ENCODE results near the gene NUDCD2. TPM values are rescaled to one million over a fixed set of nuclear protein-coding genes. Genes with fewer than 3 reads are reported as not detected.
A peak's percentile ranks its signal among the peaks of the same experiment; 100 is the strongest.
"Not testable (repeated sequence)": the region's sequence is repeated elsewhere in the genome, so short reads cannot be mapped to it uniquely, and the experiment has no call there.

The NUDCD2 gene
- total and polyA plus RNA-seq, 9 of the 15 experiments (the other 6 are each of a cell fraction or from before 2014, with no cell fraction given), result 14.6 to 76.9 (median 32.5) TPM

DNA sequence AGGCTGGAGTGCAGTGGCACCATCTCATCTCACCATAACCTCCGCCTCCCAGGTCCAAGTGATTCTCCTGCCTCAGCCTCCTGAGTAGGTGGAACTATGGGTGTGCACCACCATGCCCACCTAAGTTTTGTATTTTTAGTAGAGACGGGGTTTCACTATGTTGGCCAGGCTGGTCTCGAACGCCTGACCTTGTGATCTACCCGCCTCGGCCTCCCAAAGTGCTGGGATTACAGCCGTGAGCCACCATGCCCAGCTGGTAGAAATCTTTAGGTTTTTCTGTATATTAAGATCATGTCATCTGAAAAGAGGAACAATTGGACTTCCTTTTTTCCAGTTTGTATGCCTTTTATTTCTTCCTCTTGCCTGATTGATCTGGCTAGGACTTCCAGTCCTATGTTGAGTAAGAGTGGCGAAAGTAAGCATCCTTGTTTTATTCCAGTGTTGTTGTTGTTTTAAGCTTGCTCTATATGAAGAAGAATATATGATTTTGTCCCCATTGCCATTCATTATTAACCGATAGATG, 63.0 kb downstream of the NUDCD2 start:
- H3K4me3 ChIP-seq; H3K27me3 ChIP-seq (ENCODE audit: control insufficient read depth in 2 of 2, insufficient read depth in 2 of 2, low read length in 2 of 2); H3K4me1 ChIP-seq (replicated peaks in 1 of 2; ENCODE audit: control insufficient read depth in 2 of 2, insufficient read depth in 2 of 2, low read length in 2 of 2); CTCF ChIA-PET (ENCODE audit: low intra/inter-chr PET ratio); POLR2A ChIA-PET; H3K9ac ChIP-seq (ENCODE audit: insufficient read depth in 1 of 2, low read depth in 2 of 2, low read length in 2 of 2); H4K20me1 ChIP-seq (replicated peaks; ENCODE audit: control insufficient read depth, insufficient read depth, low read length); intact Hi-C loops (cut with micrococcal nuclease); in situ Hi-C loops (cut with MboI); H3K79me2 ChIP-seq (ENCODE audit: control insufficient read depth, insufficient read depth, low read length); FAIRE-seq; ATAC-seq; DNase-seq (ENCODE audit: extremely low read depth in 1 of 4, low spot score in 3 of 4); H3K36me3 ChIP-seq (ENCODE audit: control insufficient read depth, insufficient read depth, low read length); H3K4me2 ChIP-seq (ENCODE audit: insufficient read depth, low read length); H3K9me3 ChIP-seq (replicated peaks; ENCODE audit: control insufficient read depth, insufficient read depth, low read depth, low read length); H3K9me1 ChIP-seq (ENCODE audit: control insufficient read depth, insufficient read depth, low read length); H3K27ac ChIP-seq (ENCODE audit: extremely low read depth, low read depth, low read length); BruUV-seq (replicated peaks); H2AFZ ChIP-seq (ENCODE audit: low read depth, low read length): not testable (repeated sequence)
- peak; percentile 49; the same call in 1 of the 2 replicates for TF ChIP-seq SPI1 (IDR thresholded peaks at IDR 0.05; ENCODE audit: borderline replicate concordance, low read depth, low read length)
- 44% methylated on average over 9 of the region's 9 CpGs for WGBS (ENCODE audit: insufficient coverage, low coverage, missing lambda C conversion rate)

Small RNAs within 50 kb of the gene (small RNA-seq; reads per million reads assigned to genes)
- not detected for gene AC008723.1

Other genes with a start within 250 kb of the NUDCD2 start
- gene CCNG1, start 22.5 kb downstream of the NUDCD2 start, total RNA-seq (2014; rRNA removed), result 121 and 122 TPM in 2 replicates
- 245 and 271 TPM in 2 replicates for gene CCNG1, start 22.5 kb downstream of the NUDCD2 start, total RNA-seq (2014; rRNA removed; fragmentation: Illumina TruSeq; extraction: Trizol)
- gene CCNG1, start 22.5 kb downstream of the NUDCD2 start, total RNA-seq (2015; rRNA removed; fragmentation: Illumina TruSeq; extraction: Trizol), result 238 and 259 TPM in 2 replicates
- 180 and 184 TPM in 2 replicates for gene CCNG1, start 22.5 kb downstream of the NUDCD2 start, total RNA-seq (2021)
- gene CCNG1, start 22.5 kb downstream of the NUDCD2 start, polyA plus RNA-seq (2011; rRNA removed), result 293 and 356 TPM in 2 replicates
- gene CCNG1, start 22.5 kb downstream of the NUDCD2 start, polyA plus RNA-seq (2014; fragmentation: Illumina TruSeq; extraction: Trizol), result 184 and 217 TPM in 2 replicates
- 100 to 1,000 TPM; 254 to 290 TPM for gene CCNG1, start 22.5 kb downstream of the NUDCD2 start, polyA plus RNA-seq (2014; fragmentation: Nextera tagmentation; extraction: Ambion mirVana)
- gene CCNG1, start 22.5 kb downstream of the NUDCD2 start, polyA plus RNA-seq (2014; rRNA removed), result 101 and 121 TPM in 2 replicates
- 69.9 and 90.8 TPM in 2 replicates for gene HMMR, start 530 bp upstream of the NUDCD2 start, total RNA-seq (2014; rRNA removed)
- gene HMMR, start 530 bp upstream of the NUDCD2 start, total RNA-seq (2014; rRNA removed; fragmentation: Illumina TruSeq; extraction: Trizol), result 133 and 155 TPM in 2 replicates
- 102 and 107 TPM in 2 replicates for gene HMMR, start 530 bp upstream of the NUDCD2 start, total RNA-seq (2015; rRNA removed; fragmentation: Illumina TruSeq; extraction: Trizol)
- 73.8 and 74.9 TPM in 2 replicates for gene HMMR, start 530 bp upstream of the NUDCD2 start, total RNA-seq (2021)
- 54.0 and 90.8 TPM in 2 replicates for gene HMMR, start 530 bp upstream of the NUDCD2 start, polyA plus RNA-seq (2011; rRNA removed)
- 90.0 and 123 TPM in 2 replicates for gene HMMR, start 530 bp upstream of the NUDCD2 start, polyA plus RNA-seq (2014; fragmentation: Illumina TruSeq; extraction: Trizol)
- gene HMMR, start 530 bp upstream of the NUDCD2 start, polyA plus RNA-seq (2014; fragmentation: Nextera tagmentation; extraction: Ambion mirVana), result 10 to 100 TPM; 81.7 to 86.0 TPM
- gene HMMR, start 530 bp upstream of the NUDCD2 start, polyA plus RNA-seq (2014; rRNA removed), result 71.5 and 81.0 TPM in 2 replicates
- gene MAT2B, start 45.5 kb upstream of the NUDCD2 start, total RNA-seq (2014; rRNA removed), result 32.0 and 37.8 TPM in 2 replicates
- 51.0 and 59.0 TPM in 2 replicates for gene MAT2B, start 45.5 kb upstream of the NUDCD2 start, total RNA-seq (2014; rRNA removed; fragmentation: Illumina TruSeq; extraction: Trizol)
- gene MAT2B, start 45.5 kb upstream of the NUDCD2 start, total RNA-seq (2015; rRNA removed; fragmentation: Illumina TruSeq; extraction: Trizol), result 34.3 and 39.7 TPM in 2 replicates
- gene MAT2B, start 45.5 kb upstream of the NUDCD2 start, total RNA-seq (2021), result 43.0 and 43.6 TPM in 2 replicates
- gene MAT2B, start 45.5 kb upstream of the NUDCD2 start, polyA plus RNA-seq (2011; rRNA removed), result 40.3 and 40.8 TPM in 2 replicates
- gene MAT2B, start 45.5 kb upstream of the NUDCD2 start, polyA plus RNA-seq (2014; fragmentation: Illumina TruSeq; extraction: Trizol), result 50.5 and 51.9 TPM in 2 replicates
- gene MAT2B, start 45.5 kb upstream of the NUDCD2 start, polyA plus RNA-seq (2014; fragmentation: Nextera tagmentation; extraction: Ambion mirVana), result 10 to 100 TPM; 47.1 to 57.7 TPM
- gene MAT2B, start 45.5 kb upstream of the NUDCD2 start, polyA plus RNA-seq (2014; rRNA removed), result 39.0 and 39.2 TPM in 2 replicates

Measured in K562 (cell line).